HG02885 (cell line): ENCODE data around the gene ABHD18.
A peak's percentile ranks its signal among the peaks of the same experiment; 100 is the strongest.
"Not testable (repeated sequence)": the region's sequence is repeated elsewhere in the genome, so short reads cannot be mapped to it uniquely, and the experiment has no call there.

Experiments
- ATAC-seq: cut with Tn5 transposase; IDR thresholded peaks from one replicate; pipeline ENCODE4 v1.9.1; 2021; ENCODE audit warnings: mild to moderate bottlenecking; ENCODE audit not compliant: unreplicated experiment, poor library complexity

Gene ABHD18

DNA sequence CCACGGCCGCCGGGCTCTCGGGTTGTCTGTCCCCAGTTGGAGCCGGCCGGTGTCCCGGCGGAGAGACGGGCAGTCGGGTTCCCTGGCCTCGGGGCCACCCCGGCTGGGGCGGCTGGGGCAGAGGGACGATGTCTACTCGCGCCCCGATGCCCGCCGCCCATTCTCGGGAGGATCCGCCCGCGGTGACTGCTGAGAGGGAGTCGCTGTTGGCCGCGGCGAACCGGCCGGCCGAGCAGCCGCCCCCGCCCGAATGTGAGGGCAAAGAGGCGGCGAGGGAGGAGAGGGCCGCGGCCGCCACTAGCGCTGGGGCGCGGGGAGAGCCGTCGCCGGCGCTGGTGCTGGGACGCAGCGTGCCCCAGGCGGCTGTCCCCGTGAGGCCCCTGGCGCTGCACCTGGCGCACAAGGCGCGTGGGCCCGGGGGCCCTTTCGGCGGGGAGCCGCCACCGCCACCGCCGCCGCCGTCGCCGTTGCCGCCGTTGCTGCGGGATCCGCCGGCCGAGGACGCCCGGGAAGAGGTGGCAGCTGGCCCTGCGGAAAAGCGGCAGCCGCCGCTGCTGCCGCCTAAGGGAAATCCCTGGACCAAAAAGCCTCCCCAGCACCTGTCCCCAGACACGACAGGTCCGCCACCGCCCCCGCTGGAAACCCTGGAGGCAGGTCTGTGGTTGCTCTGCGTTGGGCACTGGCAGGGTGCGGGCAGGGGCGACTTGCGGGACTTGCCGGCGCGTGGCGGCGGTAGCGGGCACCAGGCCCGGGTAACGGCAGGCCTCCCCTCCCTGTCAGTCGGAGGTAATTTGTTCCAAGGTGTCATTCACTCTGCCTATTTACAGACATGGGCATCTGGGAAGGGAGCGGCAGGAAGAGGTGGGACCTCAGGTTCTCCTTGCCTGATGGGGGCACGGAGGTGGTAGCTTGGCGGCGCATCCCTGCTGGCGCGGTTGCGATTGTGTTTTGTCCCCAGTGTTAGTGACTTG is 96.6 kb downstream of the ABHD18 start:
- ATAC-seq = peak; percentile 37

- not testable (repeated sequence) for ATAC-seq
Observed at GRCh38 chr4:128066453-128066820, 101.2 kb downstream of the ABHD18 start.

- ATAC-seq = no peak
Observed at GRCh38 chr4:128068918-128069317, 103.7 kb downstream of the ABHD18 start.

DNA sequence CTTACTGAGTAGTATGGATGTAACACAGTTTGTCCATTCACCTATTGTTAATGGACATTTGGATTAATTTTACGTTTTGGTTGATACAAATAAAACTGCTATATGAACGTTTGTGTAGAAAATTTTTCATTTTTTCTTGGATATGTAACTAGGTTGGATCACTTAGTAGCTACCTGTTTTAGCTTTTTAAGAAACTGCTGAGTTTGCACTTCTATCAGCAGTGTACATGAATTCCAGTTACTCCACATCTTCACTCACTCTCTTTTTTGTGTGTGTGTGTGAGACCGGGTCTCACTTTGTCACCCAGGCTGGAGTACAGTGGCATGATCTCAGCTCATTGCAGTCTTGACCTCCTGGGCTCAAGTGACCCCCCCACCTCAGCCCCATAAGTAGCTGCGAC is 111.3 kb downstream of the ABHD18 start:
- ATAC-seq = no peak
